SW 1271 (cell line): ENCODE measurements around the gene FAM50B.

ENCODE experiments used
- DNase-seq, 2 experiments: peaks; one replicate each; lab custom pipeline; 2025; lab: John Stamatoyannopoulos, UW

The FAM50B gene

GRCh38 chr6:3819161-3820110, 29.7 kb upstream of the FAM50B start:
- DNase-seq, result no peak

DNA sequence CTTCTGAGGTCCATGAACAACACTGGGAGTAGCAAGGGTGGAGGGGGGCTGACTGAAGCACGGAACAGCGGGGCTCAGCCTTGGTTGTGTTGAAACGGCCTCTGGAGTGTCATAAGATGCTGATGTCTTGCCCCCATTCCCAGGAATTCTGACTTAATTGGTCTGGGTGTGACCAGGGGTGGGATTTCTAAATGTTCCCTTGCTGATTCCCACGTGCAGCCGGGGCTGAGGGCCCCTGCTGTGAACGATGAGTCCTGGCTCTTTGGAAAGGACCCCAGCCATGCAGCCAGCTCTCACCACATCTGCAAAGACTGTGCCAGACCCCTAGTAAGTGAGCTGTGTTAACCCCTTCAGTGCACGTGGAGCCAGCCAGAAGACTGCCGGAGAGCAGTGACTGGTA, 28.6 kb upstream of the FAM50B start:
- no peak for DNase-seq

DNA sequence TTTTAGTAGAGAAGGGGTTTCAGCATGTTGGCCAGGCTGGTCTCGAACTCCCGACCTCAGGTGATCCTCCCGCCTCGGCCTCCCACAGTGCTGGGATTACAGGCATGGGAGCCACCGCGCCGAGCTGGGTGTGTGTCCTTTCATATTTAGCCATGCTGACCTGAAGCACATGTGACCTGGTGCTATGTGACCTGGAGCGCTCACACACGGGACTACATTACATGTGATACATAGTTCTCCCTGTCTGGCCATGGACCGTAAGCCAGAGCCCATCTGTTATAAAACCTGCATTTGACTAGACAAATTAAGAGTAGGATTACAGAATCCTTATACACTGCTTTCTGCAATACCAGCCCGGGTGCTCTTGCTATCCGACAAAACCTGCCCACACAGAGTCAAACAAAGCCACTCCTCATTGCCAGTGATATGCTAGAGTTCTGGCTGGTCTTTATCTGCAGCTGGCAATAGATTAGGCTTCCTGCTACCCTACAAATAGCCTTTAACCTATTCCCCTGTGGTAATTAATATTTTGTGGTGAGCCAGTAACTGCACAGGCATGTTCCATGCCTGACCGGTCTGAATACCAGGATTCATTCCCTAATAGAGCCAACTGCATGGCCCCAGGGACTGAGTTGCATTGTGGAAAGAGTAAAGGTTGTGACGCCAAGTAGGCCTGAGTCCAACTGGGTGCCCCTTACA, 26.3 kb upstream of the FAM50B start:
- no peak for DNase-seq

GRCh38 chr6:3823671-3824070, 25.5 kb upstream of the FAM50B start:
- DNase-seq, result no peak

GRCh38 chr6:3825331-3825831, 23.8 kb upstream of the FAM50B start:
- peak in 1 of 2 experiments; percentile 59 for DNase-seq

GRCh38 chr6:3825851-3826581, 23.2 kb upstream of the FAM50B start:
- peak; percentile 89 to 97 for DNase-seq

GRCh38 chr6:3829285-3829684, 19.9 kb upstream of the FAM50B start:
- no peak for DNase-seq

DNA sequence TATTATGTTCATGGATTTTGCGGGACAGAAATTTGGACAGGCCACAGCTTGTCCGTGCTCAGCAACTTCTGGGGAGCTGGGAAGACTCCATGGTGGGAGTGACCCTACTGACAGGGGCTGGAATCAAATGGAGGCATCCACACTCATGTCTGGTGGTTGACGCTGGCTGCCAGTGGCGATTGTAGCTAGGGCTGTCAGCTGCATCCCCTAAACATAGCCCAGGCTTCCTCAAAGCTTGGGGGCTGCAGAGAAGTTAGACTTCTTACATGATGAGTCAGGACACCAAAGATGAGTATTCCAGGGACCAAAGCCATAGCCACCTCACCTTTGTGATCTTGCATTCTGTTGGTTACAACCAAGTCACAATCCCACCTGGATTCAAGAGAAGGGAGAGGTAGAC, 18.4 kb upstream of the FAM50B start:
- DNase-seq, result no peak

DNA sequence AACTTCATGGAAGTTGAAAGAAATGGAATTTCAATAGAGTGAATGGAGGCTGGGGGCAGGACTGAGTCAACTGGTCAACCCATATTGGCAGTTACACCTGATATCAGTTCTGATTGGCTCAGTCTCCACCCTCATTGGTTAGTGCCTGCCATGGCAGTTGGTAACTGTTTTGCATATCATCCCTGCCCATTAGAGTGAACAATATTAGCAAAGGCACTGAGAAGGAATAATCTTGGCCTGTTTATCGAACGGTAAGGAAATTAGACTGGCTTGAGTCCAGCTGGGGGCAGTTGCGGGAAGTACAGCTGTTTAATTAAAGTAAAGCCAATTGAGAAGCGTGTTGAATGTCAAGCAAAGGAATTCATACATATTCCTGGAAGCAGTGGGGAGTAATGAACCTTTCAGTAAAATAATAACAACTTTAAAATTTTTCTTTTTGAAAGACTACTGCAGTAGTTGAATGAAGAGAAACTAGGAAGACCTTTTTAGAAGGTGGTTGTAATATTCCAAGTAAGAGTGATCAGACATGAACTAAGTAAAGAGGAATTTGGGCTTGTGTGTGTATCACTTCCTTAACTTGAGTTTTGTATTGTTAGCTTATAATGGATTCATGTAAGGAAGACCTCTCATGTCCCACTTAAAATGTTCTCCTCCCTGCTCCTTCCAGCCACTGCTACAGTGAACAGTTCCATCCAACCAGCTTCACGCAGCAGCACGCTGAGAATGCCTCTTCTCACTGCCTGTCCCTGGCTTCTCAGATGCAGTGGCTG, 17.2 kb upstream of the FAM50B start:
- no peak for DNase-seq

GRCh38 chr6:3835055-3835731, 14.0 kb upstream of the FAM50B start:
- DNase-seq, result no peak

GRCh38 chr6:3835785-3836184, 13.4 kb upstream of the FAM50B start:
- DNase-seq, result no peak

- DNase-seq, result no peak
Measured at GRCh38 chr6:3836566-3836965, 12.6 kb upstream of the FAM50B start.

DNA sequence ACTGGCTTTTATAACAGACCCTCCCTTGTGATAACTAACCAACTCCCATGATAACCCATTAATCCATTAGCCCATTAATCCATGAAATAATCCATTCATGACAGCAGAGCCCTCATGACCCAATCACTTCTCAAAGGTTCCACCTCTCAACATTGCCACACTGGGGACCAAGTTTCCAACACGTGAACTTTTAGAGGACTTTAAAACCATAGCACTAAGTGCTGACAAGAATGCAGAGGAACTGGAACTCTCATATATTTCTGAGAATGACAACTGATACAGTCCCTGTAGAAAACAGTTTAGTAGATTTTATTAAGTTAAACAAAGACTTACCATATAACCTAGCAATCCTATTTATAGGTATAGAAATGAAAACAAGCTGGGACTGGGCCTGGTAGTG, 11.4 kb upstream of the FAM50B start:
- no peak for DNase-seq

GRCh38 chr6:3838992-3839867, 9.9 kb upstream of the FAM50B start:
- no peak for DNase-seq

- DNase-seq, result no peak
Measured at GRCh38 chr6:3841066-3841454, 8.1 kb upstream of the FAM50B start.

DNA sequence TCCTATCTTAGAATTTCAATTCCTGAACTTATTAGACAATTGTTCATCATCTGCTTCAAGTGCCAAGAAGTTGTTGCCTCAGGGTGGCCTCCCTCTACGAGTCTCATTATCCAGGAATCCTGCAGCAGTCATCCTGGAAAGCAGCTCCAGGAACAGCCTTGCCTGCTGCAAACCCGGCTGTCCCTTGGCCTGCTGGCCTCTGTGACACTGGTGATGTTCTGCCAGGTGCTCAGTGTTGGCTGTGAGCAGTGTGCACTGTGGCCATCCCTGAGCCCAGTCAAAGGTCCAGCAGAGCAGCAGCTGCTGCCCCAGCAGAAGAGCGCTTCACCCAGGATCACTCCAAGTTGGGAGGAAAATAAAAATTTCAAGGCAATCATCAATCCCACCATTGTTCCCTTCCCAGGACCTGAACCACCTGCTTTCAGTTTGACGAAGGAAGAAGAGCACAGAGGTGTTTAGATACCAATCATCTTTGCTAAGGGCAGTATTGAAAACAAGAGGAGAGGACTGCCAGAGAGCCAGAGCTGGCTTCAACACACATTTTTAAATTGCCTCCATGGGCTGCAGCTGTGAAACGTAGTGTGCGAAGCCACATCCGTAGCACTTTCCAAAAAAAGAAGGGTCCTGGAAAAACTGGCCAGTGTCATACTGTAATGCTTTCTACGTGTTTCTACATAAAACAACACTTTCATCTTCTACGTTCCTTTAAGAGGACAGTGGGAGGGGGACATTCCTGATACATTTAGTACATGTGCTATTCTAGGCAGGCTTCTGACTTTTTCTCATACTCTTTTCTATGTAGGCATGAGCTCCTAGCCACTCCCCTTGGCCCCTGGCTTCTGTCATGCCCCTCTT, 7.2 kb upstream of the FAM50B start:
- DNase-seq, result peak in 1 of 2 experiments; percentile 16

- DNase-seq, result no peak
Measured at GRCh38 chr6:3843379-3844096, 5.6 kb upstream of the FAM50B start.

DNA sequence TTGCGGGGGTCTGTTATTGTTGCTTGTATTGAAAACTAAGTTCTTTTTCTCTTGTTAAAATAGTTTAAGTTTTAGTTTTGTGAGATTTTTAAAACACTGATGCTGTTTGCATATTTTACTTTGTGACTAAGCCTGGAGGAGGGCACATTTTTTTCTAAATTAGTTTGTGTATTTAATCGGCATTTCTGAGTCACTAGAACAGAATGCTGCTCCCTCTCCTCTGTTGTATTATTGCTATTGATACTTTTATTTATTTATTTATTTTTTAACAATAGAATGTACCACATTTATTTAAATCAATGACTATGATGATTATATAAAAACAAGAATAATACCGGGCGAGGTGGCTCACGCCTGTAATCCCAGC, 5.1 kb upstream of the FAM50B start:
- DNase-seq, result no peak
